ENCODE measurements around the gene ARHGEF28.

Gene ARHGEF28

GRCh38 chr5:73743161-73743560 lies 117.2 kb downstream of the ARHGEF28 start:
- DNase-seq, result no peak

- DNase-seq, result no peak
Measured at GRCh38 chr5:73745836-73746235, 119.8 kb downstream of the ARHGEF28 start.

GRCh38 chr5:73746608-73747007 lies 120.6 kb downstream of the ARHGEF28 start:
- no peak for DNase-seq

- no peak for DNase-seq
Measured at GRCh38 chr5:73747696-73748380, 121.8 kb downstream of the ARHGEF28 start.

- DNase-seq, result no peak
Measured at GRCh38 chr5:73748510-73749400, 122.8 kb downstream of the ARHGEF28 start.

GRCh38 chr5:73749485-73750270 lies 123.7 kb downstream of the ARHGEF28 start:
- no peak for DNase-seq

- no peak for DNase-seq
Measured at GRCh38 chr5:73751254-73751914, 125.4 kb downstream of the ARHGEF28 start.

GRCh38 chr5:73754254-73754653 lies 128.3 kb downstream of the ARHGEF28 start:
- DNase-seq, result no peak

- DNase-seq, result no peak
Measured at GRCh38 chr5:73757416-73757815, 131.4 kb downstream of the ARHGEF28 start.

- DNase-seq, result no peak
Measured at GRCh38 chr5:73759771-73760170, 133.8 kb downstream of the ARHGEF28 start.

GRCh38 chr5:73763300-73764032 lies 137.5 kb downstream of the ARHGEF28 start:
- DNase-seq, result no peak

GRCh38 chr5:73764586-73764985 lies 138.6 kb downstream of the ARHGEF28 start:
- no peak for DNase-seq

- no peak for DNase-seq
Measured at GRCh38 chr5:73764996-73765395, 139.0 kb downstream of the ARHGEF28 start.

- no peak for DNase-seq
Measured at GRCh38 chr5:73766902-73767301, 140.9 kb downstream of the ARHGEF28 start.

- no peak for DNase-seq
Measured at GRCh38 chr5:73770172-73771025, 144.4 kb downstream of the ARHGEF28 start.

GRCh38 chr5:73774924-73775323 lies 148.9 kb downstream of the ARHGEF28 start:
- no peak for DNase-seq

- no peak for DNase-seq
Measured at GRCh38 chr5:73776405-73776804, 150.4 kb downstream of the ARHGEF28 start.

- no peak for DNase-seq
Measured at GRCh38 chr5:73777192-73777591, 151.2 kb downstream of the ARHGEF28 start.

- DNase-seq, result no peak
Measured at GRCh38 chr5:73780302-73781080, 154.5 kb downstream of the ARHGEF28 start.

GRCh38 chr5:73781107-73781768 lies 155.2 kb downstream of the ARHGEF28 start:
- peak; percentile 75 to 83 for DNase-seq

Data from inflammatory macrophage treated with lipopolysaccharide for 1 hour (primary cell).